GM19193 (cell line): Measurements from ENCODE around the gene ORM2.

Experiments
- POLR2A ChIP-seq: IDR thresholded peaks from 4 replicates; pipeline ENCODE4 v1.6.1; 2011; ENCODE audit not compliant: insufficient read depth, insufficient read length; ENCODE audit errors: extremely low read depth

The ORM2 gene

DNA sequence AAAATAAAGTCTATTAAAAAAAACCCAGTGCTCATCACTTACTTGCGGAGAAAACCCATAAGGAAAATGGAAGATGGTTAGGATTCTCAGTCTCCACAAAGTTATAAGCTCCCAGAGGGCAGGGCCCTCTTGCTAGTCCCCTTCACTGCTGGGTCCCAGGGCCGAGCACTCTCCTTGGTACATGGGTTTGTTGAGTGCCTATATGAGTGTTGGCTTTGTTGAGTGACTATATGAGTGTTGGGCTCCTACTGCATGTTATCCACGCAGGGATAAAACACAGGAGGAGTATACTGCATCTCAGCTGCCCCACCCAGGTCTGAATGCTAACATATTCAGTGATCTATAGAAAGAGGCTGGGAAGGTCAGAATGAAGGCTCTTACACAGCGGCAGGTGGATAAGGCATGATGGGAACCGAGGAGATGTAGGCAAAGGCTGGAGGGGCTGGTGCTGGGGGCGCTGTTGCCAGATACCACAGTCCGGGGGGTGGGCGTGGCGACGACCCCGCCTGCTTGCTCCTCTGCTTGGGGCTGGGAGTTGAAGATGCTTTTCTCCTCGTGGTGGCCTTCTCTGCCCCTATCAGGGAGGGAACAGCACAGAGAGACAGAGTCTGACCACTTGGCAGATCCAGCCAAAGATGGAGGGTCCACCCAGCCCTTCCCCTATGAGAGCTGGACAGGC lies 11.6 kb downstream of the ORM2 start:
- peak; percentile 9 for TF ChIP-seq POLR2A

DNA sequence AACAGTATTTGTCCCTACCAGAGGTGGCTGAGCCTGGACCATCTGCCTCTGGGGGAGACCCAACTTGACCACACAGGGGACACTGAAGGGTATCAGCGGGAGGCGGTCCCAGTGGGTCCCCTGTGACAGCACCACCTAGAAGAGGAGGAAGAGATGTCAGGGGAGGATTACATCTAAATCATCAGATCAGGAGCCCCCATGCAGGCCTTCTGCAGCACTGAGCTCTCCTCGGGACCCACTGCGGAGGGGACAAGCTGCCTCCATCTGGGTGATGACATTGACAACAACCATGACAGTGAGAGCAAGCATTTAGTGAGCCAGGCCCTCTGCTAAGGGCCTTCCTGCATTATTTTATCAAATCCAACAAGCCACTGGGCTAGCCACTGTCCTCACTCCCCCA lies 12.3 kb downstream of the ORM2 start:
- no peak for TF ChIP-seq POLR2A

DNA sequence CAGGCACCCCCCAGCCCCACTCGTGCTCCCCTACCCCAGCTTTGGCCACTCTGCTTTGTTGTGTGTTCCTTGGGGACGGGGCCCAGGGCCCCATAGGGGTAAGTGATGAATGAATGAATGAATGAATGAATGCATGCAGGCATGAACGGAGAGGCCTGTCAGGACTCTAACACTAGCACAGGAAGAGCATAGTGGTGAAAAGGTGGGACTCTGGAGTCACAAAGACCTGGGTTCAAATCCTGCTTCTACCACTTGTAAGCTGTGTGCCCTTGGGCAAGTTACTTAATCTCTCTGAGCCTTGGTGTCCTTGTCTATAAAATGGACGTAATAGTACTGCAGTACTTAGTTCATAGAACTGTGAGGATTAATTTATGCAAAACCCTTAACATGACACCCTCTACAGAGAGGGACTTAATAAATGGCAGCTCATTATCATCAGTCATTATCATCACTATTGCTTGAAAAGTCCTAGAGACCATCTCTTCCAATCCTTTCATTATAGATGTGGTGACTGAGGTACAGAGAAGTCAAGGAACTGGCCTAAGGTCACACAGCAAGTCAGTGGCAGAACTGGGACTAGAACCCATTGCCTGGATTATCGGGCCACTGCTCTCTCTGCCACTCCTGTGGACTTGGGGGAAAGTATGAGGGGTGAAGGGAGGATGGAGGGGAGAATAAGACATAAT lies 13.2 kb downstream of the ORM2 start:
- no peak for TF ChIP-seq POLR2A

DNA sequence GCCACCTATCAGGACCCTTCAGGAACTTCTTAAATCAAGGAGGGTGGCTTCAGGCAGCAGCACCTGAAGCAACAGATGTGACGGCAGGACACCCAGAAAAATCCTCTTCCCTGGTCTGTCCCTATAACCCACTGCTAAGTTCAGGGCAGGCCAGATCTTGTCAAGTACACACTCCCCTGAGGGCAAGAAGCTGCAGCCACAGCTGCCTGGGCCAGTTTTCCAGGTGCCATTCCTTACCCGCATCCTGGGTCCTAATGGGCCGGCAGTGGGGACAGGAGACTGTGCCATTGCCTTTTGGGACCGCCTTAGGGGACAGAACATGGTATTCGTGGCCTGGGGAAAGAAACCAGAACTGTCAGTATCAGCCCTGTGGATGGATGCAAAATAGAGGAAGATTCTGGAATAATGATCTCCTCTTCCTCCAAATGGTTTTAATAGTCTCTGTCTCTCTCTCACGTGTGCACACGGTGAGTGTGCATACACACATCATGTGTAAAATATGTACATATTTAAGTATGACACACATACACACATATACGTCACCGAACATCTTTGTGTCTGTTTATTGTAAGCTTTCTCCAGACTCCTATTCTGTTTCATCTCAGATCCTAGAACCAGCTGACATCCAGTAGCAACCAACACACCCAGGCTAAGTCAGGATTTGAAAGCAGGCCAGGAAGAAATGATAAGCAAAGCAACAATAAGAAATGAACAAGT lies 14.0 kb downstream of the ORM2 start:
- TF ChIP-seq POLR2A = no peak

DNA sequence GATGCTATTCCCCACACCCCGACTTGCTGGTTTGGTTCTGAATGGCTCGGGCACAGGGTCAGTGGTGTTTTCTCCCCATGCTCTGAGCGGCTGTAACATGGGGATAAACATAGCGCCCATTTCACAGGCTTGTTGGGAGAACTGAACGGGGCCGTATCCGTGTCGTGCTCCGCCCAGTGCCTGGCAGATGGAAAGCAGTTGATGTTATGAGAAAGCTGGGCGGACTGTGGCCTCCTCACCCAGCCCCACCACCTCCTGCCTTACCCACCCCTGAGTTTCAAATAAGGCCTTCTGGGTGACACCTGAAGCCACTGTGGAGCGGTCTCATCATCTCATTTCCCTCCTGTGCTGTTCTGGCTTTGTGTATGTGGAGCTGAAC lies 14.5 kb downstream of the ORM2 start:
- no peak for TF ChIP-seq POLR2A

DNA sequence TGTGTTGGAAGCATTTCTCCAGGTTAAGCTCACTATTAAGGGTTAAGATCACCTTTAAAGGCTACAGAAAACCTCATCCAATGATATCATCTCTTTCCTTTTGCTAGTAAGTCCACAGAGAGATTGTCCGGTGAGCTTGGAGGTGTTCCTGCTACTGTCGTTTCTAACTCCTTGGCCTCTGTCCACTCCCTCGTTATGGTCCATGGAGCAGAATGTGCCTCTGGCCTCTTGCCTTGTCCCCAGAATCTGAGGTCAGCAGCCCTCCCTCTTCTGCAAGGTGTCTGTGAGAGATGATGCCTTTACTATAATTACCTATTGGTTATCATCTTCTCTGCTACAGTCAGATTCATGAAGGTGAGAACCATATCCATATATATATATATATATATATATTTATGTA lies 15.0 kb downstream of the ORM2 start:
- no peak for TF ChIP-seq POLR2A

GRCh38 chr9:114345493-114346065 lies 15.9 kb downstream of the ORM2 start:
- TF ChIP-seq POLR2A = no peak

- TF ChIP-seq POLR2A = no peak
Observed at GRCh38 chr9:114346146-114346545, 16.5 kb downstream of the ORM2 start.

- no peak for TF ChIP-seq POLR2A
Observed at GRCh38 chr9:114347675-114348074, 18.0 kb downstream of the ORM2 start.

DNA sequence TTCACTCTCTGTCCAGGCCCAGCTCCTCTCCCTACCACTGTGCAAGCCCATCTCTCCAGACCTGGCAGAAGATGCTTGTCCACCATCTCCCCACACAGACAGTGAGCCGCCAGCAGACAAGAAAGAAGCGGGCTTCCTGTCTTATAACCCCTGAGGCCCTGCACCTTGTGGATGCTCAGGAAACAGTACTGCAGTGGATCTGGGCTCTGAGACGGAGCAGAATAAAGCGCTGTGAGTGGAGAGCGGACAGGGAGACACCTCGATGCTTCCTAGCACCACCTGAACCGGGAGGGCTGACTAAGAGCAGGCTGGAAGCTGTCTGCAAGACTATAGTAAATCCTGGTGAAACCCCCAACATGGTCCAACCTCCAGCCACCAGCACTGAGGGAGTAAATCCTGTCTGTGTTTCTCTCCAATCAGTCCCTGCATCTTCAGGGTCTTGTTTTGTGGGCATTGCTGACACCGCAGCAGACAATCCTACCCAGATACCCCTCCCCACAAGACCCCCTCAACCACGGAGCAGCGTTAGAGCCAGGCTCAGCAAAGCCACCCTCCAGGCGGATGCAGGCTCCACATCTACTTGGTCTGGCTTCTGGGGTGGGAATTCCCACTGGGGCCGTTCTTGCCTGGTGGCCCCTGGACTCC lies 18.7 kb downstream of the ORM2 start:
- no peak for TF ChIP-seq POLR2A

DNA sequence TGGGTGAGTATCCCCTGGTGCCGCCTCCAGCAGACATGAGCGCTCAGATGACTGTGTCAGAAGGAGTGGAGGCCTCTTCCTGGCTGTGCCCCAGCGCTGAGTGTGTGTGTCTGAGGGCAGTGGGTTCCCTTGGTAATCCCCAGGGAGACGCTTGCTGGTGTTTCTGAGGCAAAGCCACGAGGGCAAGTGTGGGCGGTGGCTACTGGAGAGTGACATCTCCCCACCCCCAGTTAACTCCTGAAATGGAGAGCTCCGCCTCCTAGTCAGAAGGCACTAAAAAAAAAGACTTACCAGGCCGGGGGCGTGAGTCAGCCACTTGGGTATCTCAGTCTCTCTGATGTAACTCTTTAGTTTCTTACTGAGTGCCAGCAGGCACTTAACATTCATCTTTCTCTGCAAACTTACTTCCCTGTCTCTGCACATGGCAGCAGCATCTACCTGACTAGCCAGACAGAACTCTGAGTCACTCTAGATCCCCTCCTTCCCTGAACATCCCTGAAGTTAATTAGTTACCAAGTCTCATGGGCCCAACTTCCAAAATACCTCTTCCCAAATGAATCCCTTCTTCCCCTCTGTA lies 19.3 kb downstream of the ORM2 start:
- TF ChIP-seq POLR2A = peak; percentile 19

DNA sequence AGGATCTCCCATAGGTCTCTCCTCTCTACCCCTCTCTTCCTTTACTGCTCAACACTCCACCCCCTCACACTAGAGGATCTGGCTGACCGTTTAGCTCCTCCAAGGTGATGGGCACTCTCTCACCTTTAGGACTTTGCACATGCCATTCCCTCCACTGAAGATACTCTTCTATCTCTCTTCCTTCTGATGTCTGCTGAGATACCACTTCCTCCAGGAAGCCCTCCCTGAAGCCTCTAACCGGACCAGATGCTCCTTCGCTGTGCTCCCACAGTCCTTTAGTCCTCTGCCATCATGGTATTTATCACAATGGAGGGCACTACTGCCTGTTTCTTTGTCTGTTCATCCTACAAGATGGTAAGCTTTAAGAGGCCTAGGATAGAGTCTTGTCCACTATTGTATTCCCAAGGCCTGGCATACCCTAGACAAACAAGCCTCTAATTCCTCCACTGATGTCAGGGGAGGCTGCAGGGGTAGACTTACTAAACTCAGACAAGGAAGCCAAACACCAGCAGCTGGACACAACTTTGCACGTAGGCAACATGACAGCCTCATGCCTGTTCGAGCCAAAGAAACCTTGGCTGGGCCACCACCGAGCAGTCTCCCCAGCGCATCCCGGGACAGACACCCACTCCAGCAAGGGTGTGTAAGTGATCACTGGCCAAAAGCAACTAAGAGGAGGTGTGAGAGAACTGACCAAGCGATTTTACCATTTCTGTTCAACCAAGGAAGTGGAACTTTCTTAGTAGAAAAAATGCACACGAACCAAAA lies 20.2 kb downstream of the ORM2 start:
- no peak for TF ChIP-seq POLR2A

- no peak for TF ChIP-seq POLR2A
Observed at GRCh38 chr9:114350636-114351401, 21.1 kb downstream of the ORM2 start.

- no peak for TF ChIP-seq POLR2A
Observed at GRCh38 chr9:114351932-114352331, 22.3 kb downstream of the ORM2 start.

GRCh38 chr9:114355821-114356220 lies 26.2 kb downstream of the ORM2 start:
- no peak for TF ChIP-seq POLR2A
